Gastroesophageal sphincter (tissue), 3 donors: ENCODE results near the gene ABR.

Experiments used
- CTCF ChIP-seq, 4 experiments: fragments of 200-600 bp in 2 of 4; fragments of 450-650 bp in 2 of 4; sonication (generic) in 1 of 4; IDR thresholded peaks; one replicate each; pipeline ENCODE4 v1.5.1; 2017 to 2019; ENCODE audit warnings: antibody characterized with exemption in 4 of 4, mild to moderate bottlenecking in 2 of 4, moderate library complexity in 2 of 4
- POLR2A ChIP-seq, 2 donors: fragments of 450-650 bp; IDR thresholded peaks; one replicate each; pipeline ENCODE4 v1.6.1; 2017; ENCODE audit warnings: antibody characterized with exemption in 2 of 2, mild to moderate bottlenecking in 2 of 2, moderate library complexity in 1 of 2
- POLR2AphosphoS5 ChIP-seq: sonication (generic); formaldehyde crosslinking; IDR thresholded peaks from one replicate; pipeline ENCODE4 v1.6.1; 2017; ENCODE audit warnings: antibody characterized with exemption

- TF ChIP-seq CTCF (IDR thresholded peaks at IDR 0.05) (no peak), POLR2A (IDR thresholded peaks at IDR 0.05) (no peak), POLR2AphosphoS5 (no peak)
These were observed 136.1 kb downstream of the ABR start for GRCh38 chr17:1043601-1044251.
